Stimulated activated CD4-positive, alpha-beta T cell treated with anti-CD3 and anti-CD28 coated beads, Interleukin-1b, Interleukin-23, amount 100 ng/mL, for 24 hours (primary cell): ENCODE data around the gene VARS1.

ENCODE experiments used
- DNase-seq, 4 experiments: peaks; one replicate each; pipeline ENCODE4 v3.0.0-alpha.2; 2020; ENCODE audit warnings: low read depth in 4 of 4, low spot score in 1 of 4

Gene VARS1

DNA sequence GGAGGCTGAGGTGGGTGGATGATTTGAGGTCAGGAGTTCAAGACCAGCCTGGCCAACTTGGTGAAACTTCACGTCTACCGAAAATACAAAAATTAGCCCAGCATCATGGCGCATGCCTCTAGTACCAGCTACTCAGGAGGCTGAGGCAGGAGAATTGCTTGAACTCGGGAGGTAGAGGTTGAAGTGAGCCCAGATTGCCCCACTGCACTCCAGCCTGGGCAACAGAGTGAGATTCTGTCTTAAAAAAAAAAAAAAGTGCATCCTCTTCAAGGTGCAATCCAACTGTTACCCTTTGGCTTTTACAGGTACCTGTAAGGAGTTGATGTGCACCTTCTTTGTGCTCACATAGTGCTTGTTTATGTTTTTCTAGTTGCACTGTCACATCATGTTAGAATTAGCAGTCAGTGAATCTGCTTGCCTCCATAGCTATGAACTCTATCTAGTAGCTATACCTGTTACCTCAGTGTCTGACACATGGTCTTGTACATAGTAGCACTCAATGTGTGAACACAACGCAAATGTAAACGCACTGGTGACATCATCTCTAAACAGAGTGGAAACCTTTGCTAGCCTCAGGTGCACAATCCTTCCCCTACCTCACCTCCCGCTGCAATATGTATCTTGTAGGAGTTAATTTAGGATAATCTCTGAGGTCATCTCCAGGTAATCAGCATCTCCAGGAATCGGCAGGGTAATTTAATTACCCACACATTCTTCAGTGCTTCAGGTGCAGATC, 46.1 kb downstream of the VARS1 start:
- no peak for DNase-seq
